ENCODE data around the gene TMEM167B. TPM values are rescaled to one million over a fixed set of nuclear protein-coding genes. Genes with fewer than 3 reads are reported as not detected.

Gene TMEM167B
- total RNA-seq, 6 donors from 2014 or later = 13.2 to 43.6 (median 30.5) TPM

- Histone ChIP-seq H3K36me3 (no peaks in the 10 kb centered on the region), H3K27me3 (no peaks in the 10 kb centered on the region), H3K27ac (no peak overlapping the region), H3K9me3 (no peaks in the 10 kb centered on the region), H3K4me1 (no peaks in the 10 kb centered on the region), H3K4me3 (no peak overlapping the region)
- ATAC-seq (ENCODE audit: low FRiP score in 2 of 2) (no peak), DNase-seq (no peak)
- WGBS, 2 donors = 92 to 93% methylated on average over 3 of the region's 3 CpGs
- TF ChIP-seq EP300 (IDR thresholded peaks at IDR 0.05) = no peak
- no peak for TF ChIP-seq POLR2A (IDR thresholded peaks at IDR 0.05)
- no peak for TF ChIP-seq CTCF (IDR thresholded peaks at IDR 0.05)
- TF ChIP-seq POLR2AphosphoS5 (IDR thresholded peaks at IDR 0.05) = no peak
These were observed 34.5 kb upstream of the TMEM167B start for GRCh38 chr1:109056064-109056463.

- Histone ChIP-seq H3K4me3 (no peak overlapping the region), H3K27me3 (no peaks in the 10 kb centered on the region), H3K27ac (no peak overlapping the region), H3K9me3 (no peaks in the 10 kb centered on the region), H3K4me1 (no peaks in the 10 kb centered on the region), H3K36me3 (peaks cover 0 to 17% (median 9%) of the 10 kb centered on the region in 4 donors)
- TF ChIP-seq EP300 (IDR thresholded peaks at IDR 0.05) = no peak
- ATAC-seq (ENCODE audit: low FRiP score in 2 of 2) = no peak
- DNase-seq = no peak
These were observed 31.5 kb upstream of the TMEM167B start for GRCh38 chr1:109059026-109059425.

- DNase-seq = no peak
- no peak overlapping the region for H3K4me3 ChIP-seq
These were observed 29.9 kb upstream of the TMEM167B start for GRCh38 chr1:109060707-109061106.

GRCh38 chr1:109061183-109061582, 29.4 kb upstream of the TMEM167B start:
- WGBS, 2 donors = 85 to 89% methylated on average over 4 of the region's 4 CpGs
- no peak for ATAC-seq (ENCODE audit: low FRiP score in 2 of 2)
- H3K9me3 ChIP-seq = no peaks in the 10 kb centered on the region
- no peaks in the 10 kb centered on the region for H3K27me3 ChIP-seq
- no peak overlapping the region for H3K27ac ChIP-seq
- TF ChIP-seq POLR2AphosphoS5 (IDR thresholded peaks at IDR 0.05) (no peak), POLR2A (IDR thresholded peaks at IDR 0.05) (no peak)
- no peak for DNase-seq
- H3K36me3 ChIP-seq = peaks cover 5 to 36% (median 18%) of the 10 kb centered on the region in 4 donors
- H3K4me1 ChIP-seq = no peaks in the 10 kb centered on the region
- no peak overlapping the region for H3K4me3 ChIP-seq

More at GRCh38 chr1:109060707-109061106, 29.9 kb upstream of the TMEM167B start:
- WGBS, 2 donors = 76 to 81% methylated on average over 7 of the region's 7 CpGs
- Histone ChIP-seq H3K9me3 (no peaks in the 10 kb centered on the region), H3K27me3 (no peaks in the 10 kb centered on the region), H3K4me1 (no peaks in the 10 kb centered on the region), H3K36me3 (peaks cover 1 to 34% (median 16%) of the 10 kb centered on the region in 4 donors), H3K27ac (no peak overlapping the region)
- no peak for ATAC-seq (ENCODE audit: low FRiP score in 2 of 2)
- TF ChIP-seq EP300 (IDR thresholded peaks at IDR 0.05) (no peak), POLR2AphosphoS5 (IDR thresholded peaks at IDR 0.05) (no peak), CTCF (IDR thresholded peaks at IDR 0.05) (no peak), POLR2A (IDR thresholded peaks at IDR 0.05) (no peak)

GRCh38 chr1:109065137-109065536, 25.4 kb upstream of the TMEM167B start:
- Histone ChIP-seq H3K4me1 (no peaks in the 10 kb centered on the region), H3K27me3 (no peaks in the 10 kb centered on the region), H3K4me3 (no peak overlapping the region), H3K9me3 (no peaks in the 10 kb centered on the region), H3K36me3 (peaks cover 5 to 59% (median 29%) of the 10 kb centered on the region in 4 donors), H3K27ac (no peak overlapping the region)
- ATAC-seq (ENCODE audit: low FRiP score in 2 of 2) (no peak), DNase-seq (no peak)
- TF ChIP-seq CTCF (IDR thresholded peaks at IDR 0.05) (no peak), POLR2A (IDR thresholded peaks at IDR 0.05) (no peak)
- WGBS, 2 donors = 92 to 97% methylated on average over 3 of the region's 3 CpGs

- no peak overlapping the region for H3K4me3 ChIP-seq
- ATAC-seq (ENCODE audit: low FRiP score in 2 of 2) = no peak
- TF ChIP-seq EP300 (IDR thresholded peaks at IDR 0.05) (no peak), POLR2AphosphoS5 (IDR thresholded peaks at IDR 0.05) (no peak), CTCF (IDR thresholded peaks at IDR 0.05) (no peak), POLR2A (IDR thresholded peaks at IDR 0.05) (no peak)
- no peaks in the 10 kb centered on the region for H3K9me3 ChIP-seq
- DNase-seq = no peak
- peaks cover 5 to 63% (median 28%) of the 10 kb centered on the region in 4 donors for H3K36me3 ChIP-seq
- H3K4me1 ChIP-seq = no peaks in the 10 kb centered on the region
- H3K27ac ChIP-seq = no peak overlapping the region
- H3K27me3 ChIP-seq = no peaks in the 10 kb centered on the region
- 87 to 96% methylated on average over 8 of the region's 8 CpGs for WGBS, 2 donors
These were observed 22.7 kb upstream of the TMEM167B start for GRCh38 chr1:109067883-109068282.
